GM21717 (cell line): Measurements from ENCODE around the gene ARL15.
"Not testable (repeated sequence)": the region's sequence is repeated elsewhere in the genome, so short reads cannot be mapped to it uniquely, and the experiment has no call there.

Source experiments
- ATAC-seq: cut with Tn5 transposase; IDR thresholded peaks from one replicate; pipeline ENCODE4 v1.9.1; 2021; ENCODE audit warnings: mild to moderate bottlenecking, moderate library complexity; ENCODE audit not compliant: unreplicated experiment

ARL15 gene

DNA sequence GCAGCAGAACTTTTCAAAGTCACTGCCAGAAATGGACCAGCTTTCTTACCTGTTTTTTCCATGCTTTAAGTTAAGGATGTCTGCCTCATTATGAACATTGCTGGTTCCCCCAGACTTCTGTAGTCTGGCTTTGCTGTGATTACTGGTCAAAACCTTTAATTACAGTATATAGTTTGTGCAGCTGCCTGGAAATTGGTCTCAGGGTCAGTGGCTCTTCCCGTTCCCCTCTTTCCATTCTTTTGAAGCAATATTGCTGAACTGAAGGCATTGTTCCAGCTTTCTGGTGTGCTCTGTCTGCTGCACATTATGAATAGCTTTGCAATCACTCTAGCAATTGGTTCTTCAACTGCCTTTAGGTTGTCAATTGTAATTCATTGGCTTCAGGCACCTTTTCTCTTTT, 206.5 kb downstream of the ARL15 start:
- ATAC-seq: no peak

DNA sequence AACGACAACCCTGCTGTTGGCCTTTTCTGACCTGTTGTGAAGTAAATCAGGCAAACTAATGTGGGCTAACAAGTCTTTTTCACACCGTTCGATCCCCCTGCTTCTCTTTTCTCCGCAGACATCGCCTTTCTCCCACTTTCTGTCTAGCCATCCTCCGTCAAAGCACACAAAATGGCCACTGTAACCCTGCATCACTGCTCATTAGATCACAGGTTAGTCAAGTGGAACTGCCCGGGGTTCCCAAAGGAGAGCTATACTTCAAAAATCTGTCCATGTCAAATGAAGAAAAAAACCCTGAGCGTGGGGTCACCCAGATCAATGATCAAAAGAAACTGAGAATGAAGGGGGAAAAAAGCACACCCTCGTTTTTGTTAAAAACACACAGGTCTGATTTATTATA, 212.1 kb downstream of the ARL15 start:
- no peak for ATAC-seq

DNA sequence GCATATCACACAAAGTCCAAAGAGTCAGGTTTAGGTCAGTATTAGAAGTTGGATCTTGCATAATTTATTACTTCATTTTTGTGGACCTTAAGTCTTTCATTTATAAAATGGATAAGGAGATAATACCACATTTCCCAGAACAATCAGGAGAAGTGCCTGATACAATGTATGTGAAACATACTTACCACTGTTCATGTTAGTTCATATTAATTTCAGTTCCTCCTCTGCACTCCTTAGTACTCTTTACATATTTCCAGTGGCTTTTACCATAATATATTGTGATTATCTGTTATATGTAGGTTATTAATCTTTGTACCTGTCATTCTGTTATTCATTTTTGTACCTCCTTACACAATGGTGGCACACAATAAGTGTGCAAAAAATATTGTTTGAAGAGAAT, 214.4 kb downstream of the ARL15 start:
- ATAC-seq: no peak

DNA sequence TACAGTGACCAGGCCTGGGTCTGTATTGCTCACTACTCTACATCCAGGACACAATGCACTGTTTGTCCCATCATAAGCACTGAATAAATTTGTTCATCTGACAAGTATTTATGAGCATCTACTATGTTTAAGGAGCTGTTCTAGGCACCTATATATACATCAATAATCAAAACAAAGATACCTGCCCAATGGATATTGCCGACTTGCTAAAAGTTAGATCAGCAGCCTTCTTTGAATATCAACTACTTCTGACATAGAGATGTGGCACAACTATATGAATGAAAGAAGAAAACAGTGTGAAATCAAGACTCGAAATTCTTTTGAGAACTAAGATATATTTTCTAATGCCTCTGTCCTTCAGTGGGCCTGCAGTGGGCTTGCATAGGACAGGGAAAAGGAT, 215.7 kb downstream of the ARL15 start:
- ATAC-seq: no peak

DNA sequence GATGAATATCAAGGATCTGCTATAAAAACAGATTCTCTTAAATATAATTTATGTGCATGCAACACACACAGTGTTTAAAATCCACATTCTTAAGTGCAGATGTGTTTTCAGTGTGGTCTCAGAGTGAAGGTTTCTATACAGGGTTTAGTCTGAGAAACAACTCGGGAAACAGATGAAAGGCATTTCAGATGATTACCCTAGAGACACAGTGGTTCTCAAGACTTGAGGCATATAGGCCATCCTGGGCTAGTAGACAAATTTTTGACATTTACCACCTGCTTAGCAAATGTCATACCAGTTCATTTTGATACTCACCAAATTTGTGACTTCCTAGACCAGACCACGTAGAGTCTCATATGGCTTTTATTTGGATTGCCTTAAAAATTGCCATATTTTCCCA, 216.5 kb downstream of the ARL15 start:
- no peak for ATAC-seq

DNA sequence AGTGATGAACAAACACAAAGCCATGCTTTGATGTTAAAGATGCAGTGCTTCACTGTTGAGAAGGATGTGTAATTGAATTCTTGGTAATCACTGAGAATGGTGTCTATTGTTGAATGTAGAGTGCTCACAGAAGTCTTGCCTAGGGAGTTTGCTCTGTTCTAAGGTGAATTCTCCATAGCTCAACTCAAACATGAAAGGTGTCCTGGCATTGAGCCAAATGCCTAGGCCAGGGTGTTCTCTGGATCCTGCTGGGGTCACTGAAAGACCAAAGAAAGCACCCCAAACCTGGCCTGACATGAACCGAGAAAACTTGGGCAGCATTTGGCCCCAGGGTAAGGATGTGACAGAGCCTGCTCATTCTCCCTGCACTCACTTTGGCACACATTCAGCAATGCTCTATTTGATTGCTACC, 217.3 kb downstream of the ARL15 start:
- no peak for ATAC-seq

DNA sequence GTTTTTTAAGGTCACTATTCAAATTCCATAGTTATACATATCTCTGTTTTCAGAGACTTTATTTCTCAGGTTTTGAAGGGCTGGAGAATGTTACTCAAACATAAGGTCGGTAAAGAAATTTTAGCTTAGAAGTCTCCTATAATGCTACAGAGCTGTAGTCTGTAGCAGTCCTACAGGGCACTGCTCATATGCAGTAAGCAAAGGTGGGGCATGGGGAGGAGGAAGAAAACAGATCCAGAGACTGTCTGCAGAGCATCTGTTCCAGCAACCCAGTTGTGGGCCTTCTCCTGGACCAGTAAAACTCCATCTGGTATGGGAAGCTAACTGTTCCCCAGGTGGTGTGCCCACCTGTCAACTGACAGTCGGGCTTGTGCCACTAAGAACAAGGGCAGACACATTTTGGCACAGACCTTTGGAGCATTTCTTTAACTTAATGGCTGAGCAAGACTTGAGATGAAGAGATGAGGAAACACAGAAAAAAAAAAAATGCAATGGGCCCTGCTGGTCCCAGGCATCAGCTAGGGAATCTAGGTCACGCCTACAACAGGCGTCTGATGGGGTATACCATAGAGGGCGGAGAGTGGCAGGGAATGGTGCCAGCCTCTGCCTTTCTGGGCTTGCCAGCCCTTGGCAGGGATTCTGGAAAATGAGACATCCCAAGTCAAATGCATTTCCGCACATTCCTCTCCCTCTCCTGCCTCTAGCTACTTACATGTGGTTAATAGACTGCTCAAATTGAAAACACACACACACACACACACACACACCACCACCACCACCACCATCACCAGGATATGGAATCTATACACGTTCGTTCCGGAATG, 218.9 kb downstream of the ARL15 start:
- ATAC-seq: no peak

DNA sequence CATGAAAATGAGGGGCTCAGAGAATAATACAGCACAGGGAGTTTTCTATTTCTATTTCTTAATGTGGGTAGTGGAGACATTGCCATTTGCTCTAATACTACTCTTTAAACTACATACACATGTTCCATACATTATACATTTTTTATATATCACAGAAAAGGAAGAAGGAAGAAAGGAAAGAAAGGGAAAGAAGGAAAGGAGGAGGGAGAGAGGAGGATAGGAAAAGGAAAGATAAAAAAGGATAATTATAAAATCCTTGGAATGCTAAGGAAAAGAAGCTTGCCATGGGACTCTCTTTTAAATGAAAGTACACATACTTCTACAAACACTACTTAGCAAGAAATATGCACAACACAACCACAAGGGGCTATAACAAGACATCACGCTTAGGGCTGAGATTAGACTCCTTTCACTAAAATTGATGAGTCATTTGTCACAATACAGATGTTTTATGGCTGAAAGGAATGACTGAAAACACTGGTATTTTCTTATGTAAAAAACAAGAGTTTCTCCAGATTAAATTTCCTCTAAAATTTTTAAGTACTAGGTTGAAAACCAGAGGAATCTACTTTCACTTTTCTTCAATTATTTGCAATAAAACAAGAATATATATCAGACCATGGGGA, 219.8 kb downstream of the ARL15 start:
- no peak for ATAC-seq

DNA sequence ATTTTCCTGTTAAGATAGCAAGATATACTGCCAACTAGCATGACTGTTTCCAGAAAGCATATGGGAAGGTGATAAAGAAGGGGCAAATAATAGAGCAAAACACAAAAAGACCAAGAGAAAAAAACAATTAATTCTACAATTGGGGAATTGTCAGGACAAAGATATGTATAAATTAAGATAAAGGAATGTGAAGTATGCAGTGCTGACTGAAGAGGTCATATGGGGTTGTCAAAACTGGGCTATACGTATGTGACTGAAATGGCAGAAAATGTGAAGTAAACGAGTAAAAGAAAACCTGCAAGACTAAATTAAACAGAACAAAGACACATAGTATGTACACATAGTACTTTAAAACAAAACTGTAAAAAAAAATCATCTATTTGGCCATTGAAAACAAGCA, 222.3 kb downstream of the ARL15 start:
- ATAC-seq: no peak

DNA sequence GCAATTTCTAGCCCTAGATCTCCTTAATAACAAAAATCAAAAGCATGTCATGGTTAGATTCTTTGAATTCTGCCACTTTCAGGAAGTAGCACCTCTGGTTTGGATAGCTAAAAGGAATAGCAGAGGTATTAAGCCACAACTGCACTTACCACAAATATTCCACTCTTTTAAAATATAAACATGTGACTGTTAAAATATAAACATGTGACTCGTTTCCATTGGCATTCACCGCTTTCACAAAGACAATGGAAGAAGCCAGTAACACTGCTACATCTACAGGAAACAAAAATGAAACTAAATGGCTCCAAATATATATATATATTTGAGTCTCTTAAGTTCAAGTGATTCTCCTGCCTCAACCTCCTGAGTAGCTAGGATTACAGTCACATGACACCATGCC, 222.9 kb downstream of the ARL15 start:
- ATAC-seq: no peak

DNA sequence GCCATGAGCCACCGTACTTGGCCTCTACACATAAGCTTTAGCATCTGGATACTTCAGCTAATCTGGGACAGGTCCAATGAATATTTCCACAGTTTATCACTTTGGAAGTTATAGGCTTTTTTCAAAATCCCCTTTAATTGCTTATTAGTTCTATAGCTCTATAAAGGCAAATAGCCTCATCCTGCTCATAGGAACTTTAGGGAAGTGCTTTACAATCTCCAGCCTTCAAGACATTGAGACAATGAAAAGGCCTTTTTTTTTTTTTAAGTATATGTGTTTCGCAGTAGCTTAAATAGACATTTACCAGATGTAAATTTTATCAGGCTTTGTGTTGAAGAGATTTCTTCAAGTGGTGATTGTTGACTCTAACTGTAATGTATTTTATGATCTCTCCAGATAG, 224.2 kb downstream of the ARL15 start:
- ATAC-seq: no peak

DNA sequence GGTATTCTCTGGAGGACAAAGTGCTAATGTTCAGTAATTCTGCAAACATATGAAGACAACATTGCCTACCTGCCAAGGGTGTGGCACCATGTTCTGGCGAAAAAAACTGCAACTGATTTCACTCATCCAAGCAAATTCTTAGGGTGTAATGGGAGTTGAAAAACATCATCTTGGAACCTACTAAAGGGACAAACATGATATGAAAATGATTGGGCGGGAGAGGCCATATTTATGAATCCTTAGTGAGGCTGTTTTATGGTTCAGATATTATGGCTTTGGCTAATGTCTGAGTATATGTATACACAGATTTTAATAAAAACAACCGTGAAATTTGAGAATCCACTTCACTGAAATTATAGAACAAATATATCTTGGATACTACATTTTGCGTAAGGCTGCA, 225.7 kb downstream of the ARL15 start:
- no peak for ATAC-seq

DNA sequence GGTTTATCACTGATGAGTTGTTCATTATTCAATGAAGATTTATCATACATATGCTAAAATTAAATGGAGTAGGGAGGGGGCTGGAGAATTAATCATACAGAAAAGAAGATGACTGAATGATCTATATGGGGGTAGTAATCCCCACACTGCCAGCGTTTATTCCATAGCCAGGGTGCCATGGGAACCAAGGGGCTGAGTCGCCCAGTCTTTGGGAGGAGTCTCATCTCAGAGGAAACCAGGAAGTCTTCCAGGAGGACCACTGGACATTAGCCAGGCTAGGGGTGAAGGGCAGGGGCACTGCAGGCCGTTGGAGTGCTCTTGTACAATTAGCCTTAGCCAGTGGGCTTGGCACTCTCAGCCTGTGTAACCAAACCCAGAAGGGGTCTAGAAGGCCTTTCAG, 226.5 kb downstream of the ARL15 start:
- ATAC-seq: no peak

DNA sequence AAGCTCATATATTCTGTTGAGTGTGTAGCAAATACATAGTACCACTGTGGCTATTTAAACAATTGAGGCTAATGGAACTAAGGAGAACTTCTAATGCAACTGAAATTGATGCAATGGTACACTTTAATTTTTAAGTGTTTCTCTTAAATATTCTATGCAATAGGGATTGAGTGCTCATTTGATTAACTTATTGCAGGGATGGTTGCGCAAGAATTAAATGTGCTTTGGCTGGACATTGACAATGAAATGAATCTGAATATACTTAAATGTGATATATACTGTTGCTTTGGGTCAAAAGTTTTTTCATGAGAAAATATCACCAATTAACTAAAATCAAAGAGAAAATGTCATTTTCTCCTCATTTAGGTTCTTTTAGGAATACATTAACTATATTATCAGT, 227.1 kb downstream of the ARL15 start:
- ATAC-seq: no peak

DNA sequence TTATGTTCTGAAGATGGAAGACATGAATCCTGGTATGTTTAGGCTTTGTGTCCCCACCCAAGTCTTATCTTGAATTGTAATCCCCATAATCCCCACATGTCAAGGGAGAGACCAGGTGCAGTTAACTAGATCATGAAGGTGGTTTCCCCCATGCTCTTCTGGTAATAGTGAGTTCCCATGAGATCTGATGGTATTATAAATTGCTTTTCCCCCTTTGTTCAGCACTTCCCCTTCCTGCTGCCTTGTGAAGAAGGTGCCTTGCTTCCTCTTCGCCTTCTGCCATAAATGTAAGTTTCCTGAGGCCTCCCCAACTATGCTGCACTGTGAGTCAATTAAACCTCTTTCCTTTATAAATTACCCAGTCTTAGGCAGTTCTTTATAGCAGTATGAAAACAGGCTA, 229.0 kb downstream of the ARL15 start:
- ATAC-seq: no peak

DNA sequence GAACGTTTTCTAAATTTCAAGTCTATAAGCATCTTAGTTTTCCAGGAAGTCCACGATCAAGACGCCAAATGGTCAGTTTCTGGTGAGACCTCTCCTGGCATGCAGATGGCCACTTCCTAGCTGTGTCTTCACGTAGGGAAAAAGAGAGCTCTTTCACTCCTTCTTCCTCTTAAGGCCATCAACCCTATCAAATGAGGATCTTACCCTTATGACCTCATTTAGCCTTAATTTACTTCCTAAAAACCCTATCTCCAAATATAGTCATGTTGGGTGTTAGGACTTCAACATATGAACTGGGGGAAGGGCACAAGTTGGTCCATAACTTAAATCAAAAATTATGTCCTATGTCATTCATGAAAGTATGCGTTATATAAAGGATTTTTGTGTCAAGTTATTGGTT, 229.5 kb downstream of the ARL15 start:
- no peak for ATAC-seq

DNA sequence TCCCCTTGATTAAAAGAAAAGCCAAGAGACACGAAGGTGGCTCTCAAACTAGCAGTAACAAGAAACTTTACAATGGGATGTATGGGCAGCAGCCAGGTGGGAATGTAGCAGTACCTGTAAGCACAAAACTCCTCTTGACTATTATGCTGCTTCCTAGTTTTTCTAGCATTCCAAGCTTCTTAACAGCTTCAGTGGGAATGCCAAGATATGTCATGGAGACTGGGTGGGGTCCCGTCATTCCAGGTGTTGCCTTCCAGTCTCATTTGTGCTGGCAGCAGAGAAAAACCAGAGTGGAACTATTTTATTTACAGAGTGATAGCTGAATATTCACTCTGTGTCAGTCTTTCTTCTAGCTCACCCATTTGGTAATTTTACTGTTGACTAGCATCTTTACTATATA, 236.6 kb downstream of the ARL15 start:
- ATAC-seq: no peak

DNA sequence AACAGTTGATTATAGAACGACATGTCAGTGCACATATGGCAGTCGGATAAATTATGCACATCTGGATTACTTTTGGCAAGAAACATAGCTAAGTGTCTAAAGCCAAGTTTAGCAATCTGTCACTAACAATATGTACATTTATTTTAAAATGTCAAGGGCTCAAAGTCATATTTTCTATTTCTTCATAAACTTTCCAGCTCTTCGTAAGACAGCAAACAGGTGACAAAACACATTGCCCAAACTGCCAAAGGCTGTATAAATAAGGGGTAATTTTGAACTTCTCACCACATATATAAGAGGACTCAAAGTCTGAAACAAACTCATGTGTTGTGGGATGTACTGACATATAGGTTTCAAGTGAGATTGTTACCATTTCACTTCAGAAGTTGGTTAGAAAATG, 237.2 kb downstream of the ARL15 start:
- no peak for ATAC-seq

DNA sequence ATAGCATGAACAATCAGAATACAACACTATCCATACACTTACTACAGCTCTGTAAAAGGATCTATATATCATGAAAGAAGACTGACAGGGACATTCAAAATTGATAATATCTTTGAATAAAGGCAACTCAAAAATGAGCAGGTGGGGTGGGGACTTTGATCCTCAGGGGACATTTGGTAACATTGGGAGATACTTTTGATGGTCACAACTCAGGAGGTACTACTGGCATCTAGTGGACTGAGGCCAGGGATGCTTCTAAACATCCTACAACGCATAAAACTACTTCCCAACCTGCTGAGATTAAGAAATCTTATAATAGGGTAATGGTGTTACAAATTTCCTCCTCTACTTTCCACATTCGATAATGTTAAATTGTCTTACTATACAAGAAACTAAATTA, 243.9 kb downstream of the ARL15 start:
- ATAC-seq: no peak

DNA sequence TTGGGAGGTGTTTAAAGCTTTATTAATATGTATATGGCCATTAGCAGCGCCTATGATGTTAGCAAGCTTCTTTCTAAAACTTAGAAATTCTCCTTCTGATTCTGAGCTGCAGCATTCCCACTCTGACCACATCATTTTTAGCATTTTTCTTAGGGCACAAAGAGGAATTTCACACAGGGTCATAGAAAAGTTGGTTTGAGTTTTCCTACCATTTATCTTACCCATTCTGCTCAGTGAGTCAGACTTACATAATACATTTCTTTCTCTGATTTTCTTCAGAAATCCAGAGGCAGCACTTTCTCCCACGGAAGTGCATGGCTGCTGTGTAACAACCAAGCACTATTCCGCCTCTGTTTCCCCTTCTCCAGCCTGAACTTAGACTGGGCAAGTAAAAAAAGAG, 246.6 kb downstream of the ARL15 start:
- no peak for ATAC-seq

DNA sequence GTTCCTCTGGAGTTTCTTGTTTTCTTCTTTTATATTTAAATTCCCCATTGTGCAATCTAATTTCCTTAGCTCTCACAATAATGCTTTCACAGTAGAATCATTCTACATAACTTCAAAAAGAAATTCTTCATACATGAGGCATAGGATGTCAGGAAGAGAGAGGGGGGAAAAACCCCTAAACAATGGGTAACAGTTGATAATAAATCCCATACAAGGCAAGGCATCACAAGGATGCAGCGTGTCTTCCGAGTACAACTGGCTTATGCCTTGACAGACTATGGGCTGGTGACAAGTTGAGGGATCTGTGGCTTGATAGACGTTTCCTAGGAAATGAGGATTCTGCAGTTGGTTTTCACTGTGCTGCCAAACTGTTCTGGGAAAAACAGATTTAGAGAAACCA, 247.4 kb downstream of the ARL15 start:
- no peak for ATAC-seq

DNA sequence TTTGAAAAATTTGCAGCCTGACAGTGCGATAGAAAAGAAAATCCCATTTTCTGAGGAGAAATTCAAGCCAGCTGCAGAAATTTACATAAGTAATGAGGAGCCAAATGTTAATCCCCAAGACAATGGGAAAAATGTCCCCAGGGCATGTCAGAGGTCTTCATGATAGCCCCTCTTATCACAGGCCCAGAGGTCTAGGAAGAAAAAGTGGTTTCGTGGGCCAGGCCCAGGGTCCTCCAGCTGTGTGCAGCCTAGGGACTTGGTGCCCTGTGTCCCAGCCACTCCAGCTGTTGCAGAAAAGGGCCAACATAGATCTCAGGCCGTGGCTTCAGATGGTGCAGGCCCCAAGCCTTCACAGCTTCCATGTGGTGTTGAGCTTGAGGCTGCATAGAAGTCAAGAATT, 249.5 kb downstream of the ARL15 start:
- not testable (repeated sequence) for ATAC-seq

DNA sequence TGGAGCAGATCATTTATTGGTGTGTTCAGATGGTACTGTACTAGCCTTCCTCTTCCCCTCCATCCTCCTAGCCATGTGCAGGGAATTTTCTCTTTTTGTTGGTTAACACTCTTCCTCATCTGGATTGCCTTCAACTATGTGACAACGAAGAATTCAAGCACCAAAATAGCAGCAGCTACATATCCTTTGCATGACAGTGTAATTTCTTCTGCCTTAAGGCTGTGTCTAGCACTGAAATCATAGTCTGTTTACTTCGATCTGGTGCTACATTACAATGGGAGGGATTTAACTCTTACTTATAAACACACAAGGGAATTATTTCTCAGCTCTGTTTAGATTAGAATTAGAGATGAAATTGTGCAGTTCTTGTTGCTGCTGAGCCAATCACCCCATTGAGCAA, 260.4 kb downstream of the ARL15 start:
- no peak for ATAC-seq
